Measurements from ENCODE around the gene ALG12. TPM values are rescaled to one million over a fixed set of nuclear protein-coding genes. Genes with fewer than 3 reads are reported as not detected.

The ALG12 gene
- total RNA-seq, 2 experiments from 2014 or later, result 7.4 to 9.6 TPM

DNA sequence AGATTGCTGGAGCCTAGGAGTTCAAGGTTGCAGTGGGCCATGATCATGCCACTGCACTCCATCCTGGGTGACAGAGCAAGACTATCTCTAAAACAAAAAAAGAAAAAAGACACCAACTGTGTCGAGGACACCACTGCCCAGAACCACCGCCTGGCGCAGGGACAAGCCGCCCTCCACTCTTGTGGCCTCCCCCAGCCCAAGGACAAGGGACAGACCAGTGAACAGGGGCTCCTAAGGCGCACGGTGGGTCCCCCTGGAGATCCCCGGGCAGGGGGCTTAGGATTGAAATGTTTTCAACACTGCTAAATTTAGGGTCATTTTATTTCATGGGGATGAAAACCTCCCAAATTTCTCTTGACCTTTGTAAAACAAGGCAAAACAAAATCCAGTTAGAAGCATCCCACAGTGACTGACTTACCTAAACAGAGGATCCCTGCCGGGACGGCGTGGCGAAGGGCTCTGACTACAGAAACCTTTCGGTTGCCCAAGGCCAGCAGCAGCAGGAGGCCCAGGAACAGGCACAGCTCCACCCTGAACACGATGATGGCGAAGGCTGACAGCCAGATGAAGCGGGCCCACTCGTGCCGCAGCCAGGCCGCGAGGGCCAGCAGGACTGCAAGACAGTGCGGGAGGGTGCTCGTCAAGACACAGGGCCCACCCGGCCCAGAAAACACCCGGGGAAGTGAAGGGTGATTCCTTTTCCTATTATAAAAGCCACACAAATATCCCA lies 8.6 kb downstream of the ALG12 start:
- H3K27ac Mint-ChIP-seq, result no peak overlapping the region
- CTCF ChIA-PET, result no interaction called here

DNA sequence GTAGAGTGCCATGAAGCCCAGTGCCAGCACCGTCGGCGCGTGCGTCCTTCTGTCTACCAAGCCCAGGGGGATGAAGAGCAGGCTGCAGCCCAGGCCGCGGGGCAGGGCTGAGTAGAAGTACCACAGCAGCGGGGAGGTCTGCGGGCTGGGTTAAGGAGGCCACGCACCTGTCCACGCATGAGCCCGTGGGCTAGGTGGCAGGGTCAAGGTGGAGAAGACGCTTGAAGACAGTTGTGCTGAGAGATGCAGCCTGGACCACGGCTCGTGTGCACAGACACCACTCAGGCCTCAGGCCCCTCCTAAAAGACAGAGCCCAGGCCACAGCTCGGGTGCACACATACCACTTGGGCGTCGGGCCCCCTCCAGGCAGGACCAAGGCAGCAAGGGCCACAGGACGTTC lies 10.4 kb downstream of the ALG12 start:
- Mint-ChIP-seq H3K27me3 (ENCODE audit: low read depth) (no peaks in the 10 kb centered on the region), H3K27ac (no peak overlapping the region), H3K4me3 (no peak overlapping the region), H3K4me1 (ENCODE audit: low read depth) (no peaks in the 10 kb centered on the region), H3K36me3 (ENCODE audit: low read depth) (peaks cover 14% of the 10 kb centered on the region), H3K9me3 (no peaks in the 10 kb centered on the region)
- CTCF ChIA-PET, result interaction anchor here (0.6 kb wide), 1 partner anchor 72 kb away, joined by 3 read pairs; no protein-coding TSS in a partner anchor
- no peak for DNase-seq
- intact Hi-C loops (cut with micrococcal nuclease), result no loop called here

More for the DNA sequence above, 8.6 kb downstream of the ALG12 start:
- Mint-ChIP-seq H3K27me3 (ENCODE audit: low read depth) (no peaks in the 10 kb centered on the region), H3K4me3 (no peak overlapping the region), H3K36me3 (ENCODE audit: low read depth) (peaks cover 13% of the 10 kb centered on the region), H3K9me3 (no peaks in the 10 kb centered on the region), H3K4me1 (ENCODE audit: low read depth) (no peaks in the 10 kb centered on the region)
- intact Hi-C loops (cut with micrococcal nuclease), result no loop called here
- DNase-seq, result no peak

DNA sequence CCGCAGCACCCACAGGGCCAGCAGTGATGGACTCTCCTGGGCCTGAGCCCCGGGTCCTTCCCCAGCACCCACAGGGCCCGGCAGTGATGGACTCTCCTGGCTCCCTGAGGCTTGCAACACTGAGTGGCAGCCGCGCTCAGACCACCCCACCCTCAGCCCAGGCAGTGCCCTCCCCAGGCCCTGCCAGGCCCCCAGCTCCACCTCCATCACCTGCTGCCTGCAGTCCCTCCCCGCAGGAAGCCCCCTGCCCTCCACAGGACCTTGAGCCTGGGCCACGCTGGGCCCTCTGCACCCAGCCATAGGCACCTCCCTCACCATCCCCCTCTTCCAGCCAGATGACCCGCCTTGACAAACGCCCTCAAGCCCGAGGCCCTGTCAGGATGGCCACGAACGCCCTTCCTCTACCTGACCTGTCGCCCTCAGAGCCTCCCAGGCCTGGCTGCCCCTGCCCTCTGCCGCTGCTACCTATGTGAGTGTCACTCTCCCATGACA lies 11.4 kb downstream of the ALG12 start:
- intact Hi-C loops (cut with micrococcal nuclease), result no loop called here
- CTCF ChIA-PET, result no interaction called here
- Mint-ChIP-seq H3K36me3 (ENCODE audit: low read depth) (peaks cover 19% of the 10 kb centered on the region), H3K9me3 (no peaks in the 10 kb centered on the region), H3K4me1 (ENCODE audit: low read depth) (no peaks in the 10 kb centered on the region), H3K27ac (no peak overlapping the region), H3K27me3 (ENCODE audit: low read depth) (no peaks in the 10 kb centered on the region), H3K4me3 (no peak overlapping the region)
- DNase-seq, result no peak

DNA sequence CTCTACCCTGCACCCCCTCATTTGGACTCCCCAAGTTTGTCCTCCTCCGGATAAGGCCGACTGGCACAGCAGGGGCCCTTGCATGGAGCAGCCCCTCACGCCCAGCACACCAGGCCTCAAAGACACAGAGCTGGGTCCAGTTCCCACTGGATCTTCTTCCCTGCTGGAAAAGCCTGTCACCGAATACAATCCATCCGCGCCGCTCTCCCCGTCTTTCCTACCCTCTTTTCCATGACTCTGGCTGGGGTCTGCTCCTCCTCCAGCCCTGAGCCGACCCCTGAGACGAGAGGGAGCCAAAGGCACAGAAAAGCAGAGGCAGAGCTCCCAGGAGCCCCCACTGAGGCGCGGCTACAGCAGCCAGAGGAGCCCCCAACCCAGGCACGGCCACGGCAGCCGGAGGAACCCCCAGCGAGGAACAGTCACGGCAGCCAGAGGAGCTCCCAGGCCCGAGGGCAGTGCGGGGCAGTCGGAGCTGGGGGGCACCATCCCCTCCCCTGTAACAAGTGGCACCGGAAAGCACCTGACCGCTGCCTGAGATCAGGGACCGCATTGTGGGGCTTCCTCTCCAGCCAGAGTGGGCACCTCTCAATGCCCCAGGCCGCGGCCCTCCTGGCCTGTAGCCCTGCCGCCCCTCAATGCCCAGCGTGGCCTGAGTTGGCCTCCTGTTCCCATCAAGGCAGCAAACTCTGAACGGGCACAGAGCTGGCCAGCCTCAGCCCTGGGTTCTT lies 12.0 kb downstream of the ALG12 start:
- Mint-ChIP-seq H3K9me3 (no peaks in the 10 kb centered on the region), H3K4me1 (ENCODE audit: low read depth) (no peaks in the 10 kb centered on the region), H3K4me3 (no peak overlapping the region), H3K27ac (no peak overlapping the region), H3K36me3 (ENCODE audit: low read depth) (peaks cover 24% of the 10 kb centered on the region), H3K27me3 (ENCODE audit: low read depth) (no peaks in the 10 kb centered on the region)
- intact Hi-C loops (cut with micrococcal nuclease), result no loop called here
- no peak for DNase-seq
- CTCF ChIA-PET, result interaction anchor here (1.1 kb wide), 1 partner anchor 139 kb away, joined by 3 read pairs; no protein-coding TSS in a partner anchor

DNA sequence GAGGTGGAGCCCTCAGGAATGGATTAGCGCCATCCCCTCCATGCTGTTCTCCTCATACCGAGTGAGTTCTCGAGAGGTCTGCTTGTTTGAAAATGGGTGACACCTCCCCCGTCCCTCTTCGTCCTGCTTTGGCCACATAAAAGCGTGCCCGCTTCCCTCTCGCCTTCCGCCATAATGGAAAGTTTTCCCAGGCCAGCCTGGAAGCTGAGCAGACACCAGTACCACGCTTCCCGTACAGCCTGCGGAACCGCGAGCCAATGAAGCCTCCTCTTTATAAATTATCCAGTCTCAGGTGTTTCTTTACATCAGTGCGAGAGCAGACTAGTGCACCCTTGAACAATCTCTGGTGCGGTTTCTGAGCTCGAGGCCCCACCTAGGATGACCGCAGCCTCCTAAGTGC lies 12.8 kb downstream of the ALG12 start:
- DNase-seq, result no peak
- H3K27ac Mint-ChIP-seq, result no peak overlapping the region
- CTCF ChIA-PET, result interaction anchor here (1.1 kb wide), 1 partner anchor 138 kb away, joined by 3 read pairs; no protein-coding TSS in a partner anchor
- no peaks in the 10 kb centered on the region for H3K27me3 Mint-ChIP-seq (ENCODE audit: low read depth)
- no peaks in the 10 kb centered on the region for H3K9me3 Mint-ChIP-seq
- H3K4me1 Mint-ChIP-seq (ENCODE audit: low read depth), result no peaks in the 10 kb centered on the region
- intact Hi-C loops (cut with micrococcal nuclease), result no loop called here
- no peak overlapping the region for H3K4me3 Mint-ChIP-seq
- peaks cover 29% of the 10 kb centered on the region for H3K36me3 Mint-ChIP-seq (ENCODE audit: low read depth)

DNA sequence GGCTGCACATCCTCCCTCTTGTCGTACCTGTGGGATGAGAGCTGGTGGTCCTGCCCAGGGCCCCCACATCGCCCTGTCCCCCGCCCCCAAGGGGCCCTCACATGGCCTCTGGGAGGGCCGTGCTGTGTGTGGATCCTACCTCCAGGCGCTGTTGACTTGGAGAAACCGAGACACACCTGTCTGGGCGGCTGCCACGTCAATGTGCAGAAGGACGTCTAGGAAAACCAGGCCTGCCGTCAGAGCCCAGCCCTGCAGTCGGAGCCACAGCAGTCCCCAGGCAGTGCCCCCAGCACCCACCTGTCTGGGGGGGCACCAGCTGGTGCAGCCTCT lies 14.2 kb downstream of the ALG12 start:
- Mint-ChIP-seq H3K4me1 (ENCODE audit: low read depth) (no peaks in the 10 kb centered on the region), H3K27ac (no peak overlapping the region), H3K27me3 (ENCODE audit: low read depth) (no peaks in the 10 kb centered on the region), H3K9me3 (no peaks in the 10 kb centered on the region), H3K36me3 (ENCODE audit: low read depth) (peaks cover 36% of the 10 kb centered on the region), H3K4me3 (no peak overlapping the region)
- DNase-seq, result no peak
- CTCF ChIA-PET, result interaction anchor here (0.9 kb wide), 1 partner anchor 59 kb away, joined by 3 read pairs; no protein-coding TSS in a partner anchor
- intact Hi-C loops (cut with micrococcal nuclease), result no loop called here

DNA sequence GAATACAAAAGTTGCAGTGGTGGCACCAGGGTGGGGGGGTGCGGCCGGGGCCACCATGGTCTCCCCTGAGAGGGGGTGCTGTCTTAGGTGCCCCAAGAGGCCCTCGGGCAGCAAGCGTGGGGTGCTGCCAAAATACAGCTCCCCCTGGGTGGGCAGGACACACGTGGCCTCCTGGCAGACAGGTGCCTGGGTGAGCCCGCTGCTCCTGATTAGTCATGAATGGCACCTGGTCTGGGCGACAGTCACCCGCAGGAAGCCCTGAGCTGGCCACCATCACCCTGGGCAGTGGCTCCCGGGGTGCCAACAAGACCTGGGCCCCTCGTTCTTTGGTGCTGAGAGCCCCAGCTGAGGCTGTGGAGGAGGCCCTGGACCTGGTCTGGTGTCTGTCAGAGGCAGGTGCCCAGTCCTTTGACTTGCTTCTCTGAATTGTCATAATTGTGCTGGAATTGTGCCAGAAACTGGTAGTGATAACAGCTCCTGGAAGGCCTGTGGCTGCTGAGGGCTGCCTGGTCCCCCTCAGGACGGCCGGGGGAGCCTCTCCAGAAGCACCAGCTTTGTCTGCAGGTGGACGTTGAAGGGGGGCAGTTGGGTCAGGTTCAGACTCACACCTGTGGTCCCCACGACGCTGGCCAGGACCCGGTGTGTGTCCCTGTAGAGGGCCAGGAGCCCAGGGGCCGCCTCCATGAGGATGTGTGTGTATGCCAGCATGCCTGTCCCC lies 14.8 kb downstream of the ALG12 start:
- H3K27ac Mint-ChIP-seq, result no peak overlapping the region
- no peaks in the 10 kb centered on the region for H3K4me1 Mint-ChIP-seq (ENCODE audit: low read depth)
- no peak for DNase-seq
- H3K9me3 Mint-ChIP-seq, result no peaks in the 10 kb centered on the region
- H3K4me3 Mint-ChIP-seq, result no peak overlapping the region
- peaks cover 36% of the 10 kb centered on the region for H3K36me3 Mint-ChIP-seq (ENCODE audit: low read depth)
- no peaks in the 10 kb centered on the region for H3K27me3 Mint-ChIP-seq (ENCODE audit: low read depth)
- CTCF ChIA-PET, result interaction anchor here (0.9 kb wide), 1 partner anchor 58 kb away, joined by 3 read pairs; no protein-coding TSS in a partner anchor
- intact Hi-C loops (cut with micrococcal nuclease), result no loop called here

DNA sequence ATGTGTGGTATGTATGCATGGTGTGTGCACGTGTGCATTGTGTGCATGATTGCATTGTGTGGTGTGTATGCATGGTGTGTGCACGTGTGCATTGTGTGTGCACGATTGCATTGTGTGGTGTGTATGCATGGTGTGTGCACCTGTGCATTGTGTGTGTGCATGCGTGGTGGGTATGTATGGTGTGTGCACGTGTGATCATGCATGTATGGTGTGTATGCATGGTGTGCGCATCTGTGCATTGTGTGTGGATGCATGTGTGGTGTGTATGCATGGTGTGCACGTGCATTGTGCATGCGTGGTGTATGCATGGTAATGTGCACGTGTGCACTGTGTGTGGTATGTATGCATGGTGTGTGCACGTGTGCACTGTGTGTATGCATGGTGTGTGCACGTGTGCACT lies 16.8 kb downstream of the ALG12 start:
- no peak for DNase-seq
- Mint-ChIP-seq H3K36me3 (ENCODE audit: low read depth) (peaks cover 32% of the 10 kb centered on the region), H3K4me1 (ENCODE audit: low read depth) (no peaks in the 10 kb centered on the region), H3K4me3 (no peak overlapping the region), H3K27me3 (ENCODE audit: low read depth) (no peaks in the 10 kb centered on the region), H3K27ac (no peak overlapping the region), H3K9me3 (no peaks in the 10 kb centered on the region)
- CTCF ChIA-PET, result no interaction called here
- intact Hi-C loops (cut with micrococcal nuclease), result no loop called here

DNA sequence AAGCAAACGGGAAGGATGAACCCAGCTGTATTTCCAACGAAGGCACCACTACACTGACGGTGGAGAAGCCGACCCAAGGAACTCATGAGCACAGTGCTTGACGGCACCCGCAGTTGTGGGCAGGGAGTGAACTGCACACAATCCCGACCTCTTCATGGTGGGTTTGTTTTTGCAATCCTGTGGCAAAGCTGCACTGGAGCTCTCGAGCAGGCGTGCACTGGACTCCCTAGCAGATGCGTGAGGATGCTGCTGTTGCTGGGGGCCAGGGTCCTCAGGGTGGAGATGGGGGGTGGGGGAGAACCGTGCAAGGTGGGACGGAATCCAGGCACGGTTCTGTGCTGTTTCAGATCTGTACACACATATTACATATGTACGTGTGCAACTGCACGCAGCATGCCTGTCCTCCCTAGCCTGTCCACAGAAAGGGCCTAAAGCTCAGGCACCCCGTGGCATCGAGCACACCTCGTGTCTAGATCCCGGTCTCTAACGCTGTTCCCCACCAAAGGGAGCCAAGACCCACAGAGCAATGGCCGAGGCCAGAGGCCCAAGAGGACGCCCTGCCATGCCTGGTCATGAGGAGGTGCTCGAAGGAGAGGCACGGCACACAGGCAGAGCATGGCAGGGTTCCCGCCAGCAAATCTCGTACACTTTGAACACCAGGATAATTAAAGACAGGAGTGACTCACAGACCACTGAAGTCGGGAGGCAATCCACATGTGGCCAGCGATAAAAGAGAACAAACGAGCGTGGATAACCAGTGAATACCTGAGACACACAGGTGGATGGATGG lies 17.6 kb downstream of the ALG12 start:
- peaks cover 33% of the 10 kb centered on the region for H3K36me3 Mint-ChIP-seq (ENCODE audit: low read depth)
- no peak for DNase-seq
- intact Hi-C loops (cut with micrococcal nuclease), result no loop called here
- no peak overlapping the region for H3K4me3 Mint-ChIP-seq
- H3K9me3 Mint-ChIP-seq, result no peaks in the 10 kb centered on the region
- no peaks in the 10 kb centered on the region for H3K4me1 Mint-ChIP-seq (ENCODE audit: low read depth)
- CTCF ChIA-PET, result no interaction called here
- H3K27me3 Mint-ChIP-seq (ENCODE audit: low read depth), result no peaks in the 10 kb centered on the region
- no peak overlapping the region for H3K27ac Mint-ChIP-seq

DNA sequence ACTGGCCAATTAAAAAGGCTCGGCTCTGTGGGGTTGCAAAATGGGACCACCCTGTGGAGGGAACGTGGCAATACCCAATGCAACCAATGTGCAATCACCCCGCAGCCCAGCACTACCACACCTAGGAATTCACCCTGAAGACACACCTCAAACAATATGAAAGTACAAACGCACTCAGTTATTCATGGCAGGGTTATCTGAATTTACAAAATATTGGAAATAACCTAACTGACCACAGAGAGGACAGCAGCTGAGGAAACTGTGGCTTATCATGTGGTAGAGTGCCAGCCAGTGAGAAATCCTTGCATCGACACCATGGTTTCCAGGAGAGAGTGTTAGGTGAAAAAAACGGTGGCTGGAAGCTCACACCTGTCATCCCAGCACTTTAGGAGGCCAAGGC lies 18.7 kb downstream of the ALG12 start:
- H3K9me3 Mint-ChIP-seq, result no peaks in the 10 kb centered on the region
- CTCF ChIA-PET, result no interaction called here
- H3K4me3 Mint-ChIP-seq, result no peak overlapping the region
- no peaks in the 10 kb centered on the region for H3K4me1 Mint-ChIP-seq (ENCODE audit: low read depth)
- no peak for DNase-seq
- peaks cover 31% of the 10 kb centered on the region for H3K36me3 Mint-ChIP-seq (ENCODE audit: low read depth)
- no peak overlapping the region for H3K27ac Mint-ChIP-seq
- intact Hi-C loops (cut with micrococcal nuclease), result no loop called here
- H3K27me3 Mint-ChIP-seq (ENCODE audit: low read depth), result no peaks in the 10 kb centered on the region

DNA sequence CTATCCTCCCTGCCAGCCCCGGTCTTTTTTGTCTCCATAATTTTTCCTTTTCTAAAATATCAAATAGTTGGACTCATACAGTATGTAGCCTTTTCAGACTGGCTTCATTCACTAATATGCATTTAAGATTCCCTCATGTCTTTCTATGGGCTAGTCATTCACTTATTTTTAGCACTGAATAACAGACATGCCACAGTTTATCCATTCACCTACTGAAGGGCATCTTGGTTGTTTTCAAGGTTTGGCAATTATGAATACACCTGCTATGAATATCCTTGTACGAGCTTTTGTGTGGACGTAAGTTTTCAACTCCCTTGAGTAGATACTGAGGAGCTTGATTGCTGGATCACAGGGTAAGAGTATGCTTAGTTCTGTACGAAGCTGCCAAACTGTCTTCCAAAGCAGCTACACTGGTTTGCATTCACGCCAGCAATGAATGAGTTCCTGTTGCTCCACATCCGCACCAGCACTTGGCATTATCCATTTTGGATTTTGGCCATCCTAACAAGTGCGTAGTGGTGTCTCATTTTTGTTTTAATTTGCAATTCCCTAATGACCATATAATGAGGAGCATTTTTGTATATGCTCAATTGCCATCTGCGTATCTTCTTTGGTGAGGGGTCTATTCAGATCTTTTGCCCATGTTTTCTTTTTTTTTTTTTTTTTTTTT lies 21.1 kb downstream of the ALG12 start:
- Mint-ChIP-seq H3K27ac (no peak overlapping the region), H3K4me1 (ENCODE audit: low read depth) (no peaks in the 10 kb centered on the region), H3K36me3 (ENCODE audit: low read depth) (peaks cover 33% of the 10 kb centered on the region), H3K4me3 (no peak overlapping the region), H3K9me3 (peaks cover 2% of the 10 kb centered on the region), H3K27me3 (ENCODE audit: low read depth) (no peaks in the 10 kb centered on the region)
- DNase-seq, result no peak
- intact Hi-C loops (cut with micrococcal nuclease), result no loop called here
- CTCF ChIA-PET, result no interaction called here
